ENCODE results near the gene ERC2.

ERC2 gene

DNA sequence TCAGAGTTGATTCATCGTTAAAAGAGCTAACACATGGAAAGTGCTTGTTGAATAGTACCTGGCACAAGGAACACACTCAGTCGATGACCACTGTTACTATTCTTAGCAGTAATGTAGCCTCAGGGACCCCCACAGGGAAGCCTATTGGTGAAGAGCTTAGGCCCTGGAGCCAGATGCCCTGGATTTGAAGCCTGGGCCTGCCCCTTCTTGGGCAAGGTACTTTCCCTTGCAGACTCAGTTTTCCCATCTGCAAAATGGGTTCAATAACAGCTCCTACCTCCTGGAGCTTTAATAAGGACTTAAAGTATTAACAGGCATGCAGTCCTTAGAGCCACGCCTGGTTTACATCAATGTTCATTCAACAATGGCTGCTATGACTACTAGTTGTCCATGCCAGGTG, 884.2 kb downstream of the ERC2 start:
- no peak for DNase-seq (ENCODE audit: low read depth)

- no peak for DNase-seq (ENCODE audit: low read depth)
Observed at GRCh38 chr3:55583475-55583874, 884.8 kb downstream of the ERC2 start.

GRCh38 chr3:55579496-55579895, 888.8 kb downstream of the ERC2 start:
- no peak for DNase-seq (ENCODE audit: low read depth)

- no peak for DNase-seq (ENCODE audit: low read depth)
Observed at GRCh38 chr3:55576621-55577388, 891.5 kb downstream of the ERC2 start.

DNA sequence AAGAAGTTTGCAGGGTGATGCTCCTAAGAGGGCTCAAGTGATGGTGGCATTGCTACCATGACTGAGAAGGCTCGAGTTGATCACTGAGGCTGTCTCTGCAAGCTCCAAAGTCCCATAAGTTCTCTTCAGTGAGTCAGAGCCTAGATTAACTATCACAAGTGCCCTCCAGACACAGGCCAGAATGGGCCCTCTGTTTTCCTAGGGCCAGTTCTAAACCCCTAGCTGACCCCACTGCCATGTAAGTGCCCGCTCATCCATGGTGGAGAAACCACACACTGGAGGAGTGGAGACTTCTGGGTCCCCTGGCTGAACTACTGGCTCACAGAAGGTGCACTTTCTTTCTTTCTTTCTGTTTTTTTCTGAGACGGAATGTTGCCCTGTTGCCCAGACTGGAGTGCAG, 893.6 kb downstream of the ERC2 start:
- no peak for DNase-seq (ENCODE audit: low read depth)

GRCh38 chr3:55572816-55573215, 895.5 kb downstream of the ERC2 start:
- no peak for DNase-seq (ENCODE audit: low read depth)

DNA sequence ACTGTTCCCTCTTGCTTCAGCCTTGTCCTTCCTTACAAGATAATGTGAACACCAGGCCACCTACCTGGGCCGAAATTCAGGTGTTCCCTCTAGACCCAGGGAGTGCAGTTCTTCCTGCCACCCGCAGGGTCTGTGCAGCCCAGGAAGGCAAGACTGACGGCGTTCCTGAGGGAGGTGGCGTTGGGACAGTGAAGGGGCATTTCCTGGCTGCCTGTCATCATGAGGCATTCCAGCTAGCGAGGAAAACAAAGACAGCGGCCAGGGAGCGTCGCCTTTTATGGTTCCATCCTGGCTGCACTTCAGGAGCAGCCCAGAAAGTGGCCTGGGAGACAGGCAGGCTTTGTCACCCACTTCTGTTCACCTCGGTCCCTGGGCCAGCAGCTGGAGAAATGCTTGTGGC, 896.4 kb downstream of the ERC2 start:
- no peak for DNase-seq (ENCODE audit: low read depth)

- DNase-seq (ENCODE audit: low read depth): no peak
Observed at GRCh38 chr3:55571216-55571813, 897.0 kb downstream of the ERC2 start.

DNA sequence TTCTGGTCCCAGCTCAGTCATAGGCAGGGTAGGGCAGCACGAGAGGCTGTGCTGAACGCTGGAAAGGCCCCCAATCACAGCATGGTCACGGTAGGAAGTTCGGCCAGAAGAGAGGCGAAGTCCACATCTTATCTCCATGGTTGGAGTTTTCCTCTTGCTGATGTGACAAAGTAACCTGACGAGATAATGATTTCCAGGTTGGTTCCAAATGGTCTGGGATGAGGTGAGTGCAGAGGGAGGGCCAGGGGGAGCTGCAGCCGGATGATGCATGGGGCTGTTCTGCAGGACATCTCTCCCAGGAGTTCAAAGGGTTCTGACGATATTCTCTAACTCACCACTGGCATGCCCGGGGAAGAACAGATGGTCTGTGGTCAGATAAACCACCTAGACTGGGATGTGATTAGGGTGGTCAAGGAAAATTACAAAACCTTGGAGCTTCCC, 898.0 kb downstream of the ERC2 start:
- DNase-seq (ENCODE audit: low read depth): no peak

DNA sequence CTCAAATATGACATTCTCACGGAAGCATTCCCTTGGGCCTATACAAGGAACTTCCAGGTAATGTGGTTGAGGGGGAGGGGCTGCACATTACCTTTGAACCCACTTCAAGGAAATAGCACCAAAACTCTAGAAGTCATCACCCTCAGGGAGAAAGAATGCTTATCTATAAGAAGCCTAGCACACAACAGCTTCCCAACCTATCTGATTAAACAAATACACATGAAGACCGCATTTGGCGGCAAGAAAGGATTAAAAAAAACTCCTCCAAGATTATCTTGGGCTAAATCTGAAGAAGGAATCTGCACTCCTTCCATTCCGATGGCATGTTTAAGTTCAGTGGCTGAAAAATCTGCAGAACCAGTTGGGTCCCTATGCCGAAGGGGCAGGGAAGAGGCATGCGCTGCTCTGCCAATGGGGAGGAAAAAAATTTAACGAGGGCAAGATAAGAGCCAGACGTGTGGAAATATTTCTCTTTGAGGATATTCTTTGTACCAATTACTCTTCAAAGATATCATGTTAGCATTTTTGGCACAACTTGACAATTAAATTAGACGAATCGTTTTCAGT, 899.2 kb downstream of the ERC2 start:
- DNase-seq (ENCODE audit: low read depth): no peak

- no peak for DNase-seq (ENCODE audit: low read depth)
Observed at GRCh38 chr3:55567615-55568014, 900.7 kb downstream of the ERC2 start.

DNA sequence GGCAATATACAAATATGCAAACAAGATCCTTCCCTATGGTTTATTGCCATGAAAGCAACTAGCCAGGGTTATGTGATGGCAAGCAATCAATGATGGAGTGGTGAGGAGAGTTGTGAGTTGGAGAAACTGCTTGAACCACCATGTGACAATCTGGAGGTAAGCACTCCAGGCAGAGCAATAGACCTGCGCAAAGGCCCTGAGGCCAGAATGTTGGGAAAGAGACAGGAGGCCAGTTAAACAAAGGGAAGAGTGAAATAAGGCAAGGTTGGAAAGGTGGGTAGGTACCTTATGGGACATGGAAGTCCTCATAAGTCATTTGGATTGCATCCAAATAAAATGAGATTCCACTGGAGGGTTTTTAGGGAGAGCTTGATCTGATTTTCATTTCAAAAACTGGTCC, 901.1 kb downstream of the ERC2 start:
- no peak for DNase-seq (ENCODE audit: low read depth)

- DNase-seq (ENCODE audit: low read depth): no peak
Observed at GRCh38 chr3:55565521-55565920, 902.7 kb downstream of the ERC2 start.

DNA sequence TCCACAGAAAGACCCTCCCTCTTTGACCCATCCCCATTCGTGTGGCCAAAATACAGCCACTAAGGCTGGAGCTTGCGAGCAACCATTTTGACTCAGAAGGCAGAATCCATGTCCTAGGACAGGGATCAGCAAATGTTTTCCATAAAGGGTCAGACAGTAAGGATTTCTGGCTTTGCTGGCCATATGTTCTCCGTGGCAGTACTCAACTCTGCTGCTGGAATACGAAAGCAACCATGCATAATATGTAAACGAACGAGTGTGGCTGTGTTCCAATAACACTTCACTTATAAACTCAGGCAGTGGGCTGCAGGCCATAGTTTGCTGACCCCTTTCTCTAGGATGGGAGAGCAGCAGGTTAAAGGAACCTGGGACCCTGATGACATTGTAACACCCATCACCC, 903.5 kb downstream of the ERC2 start:
- no peak for DNase-seq (ENCODE audit: low read depth)

DNA sequence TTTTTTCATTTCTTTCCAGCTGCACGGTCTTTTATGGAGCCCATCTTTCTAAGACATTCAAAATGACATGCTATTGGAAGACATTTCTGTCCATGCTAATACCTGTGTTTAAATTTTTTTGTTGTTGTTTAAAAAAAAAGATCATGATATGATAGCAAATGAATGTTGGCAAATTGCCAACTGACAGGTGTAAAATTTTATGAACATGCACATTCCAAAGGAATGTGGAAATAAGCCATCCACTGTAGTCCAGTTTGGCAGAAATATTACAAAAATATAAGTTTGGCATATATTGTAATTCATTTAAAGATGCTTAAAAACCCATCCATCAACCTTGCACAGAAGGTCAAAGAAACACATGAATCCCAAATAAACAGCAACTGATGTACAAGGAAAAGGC, 905.6 kb downstream of the ERC2 start:
- DNase-seq (ENCODE audit: low read depth): no peak

- no peak for DNase-seq (ENCODE audit: low read depth)
Observed at GRCh38 chr3:55559500-55560423, 908.5 kb downstream of the ERC2 start.

- DNase-seq (ENCODE audit: low read depth): no peak
Observed at GRCh38 chr3:55558316-55558715, 910.0 kb downstream of the ERC2 start.

DNA sequence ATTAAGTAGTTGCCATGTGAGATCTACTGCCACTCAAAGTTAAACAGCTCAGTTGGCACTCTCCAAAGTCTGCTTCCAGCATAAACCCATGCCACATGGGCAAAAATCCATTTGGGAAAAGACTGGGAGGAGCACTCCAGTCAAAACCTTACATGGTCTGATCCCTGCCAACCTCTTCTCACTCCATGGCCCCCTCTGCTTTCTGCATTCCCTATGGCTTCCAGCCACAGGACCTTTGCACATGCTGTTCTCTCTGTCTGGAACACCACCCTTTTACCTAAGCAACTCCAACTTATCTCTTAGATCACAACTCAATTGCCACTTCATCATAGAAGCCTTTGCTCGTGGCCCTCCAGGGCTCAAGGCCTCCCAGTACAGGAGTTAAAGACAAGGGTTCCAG, 910.7 kb downstream of the ERC2 start:
- DNase-seq (ENCODE audit: low read depth): no peak

DNA sequence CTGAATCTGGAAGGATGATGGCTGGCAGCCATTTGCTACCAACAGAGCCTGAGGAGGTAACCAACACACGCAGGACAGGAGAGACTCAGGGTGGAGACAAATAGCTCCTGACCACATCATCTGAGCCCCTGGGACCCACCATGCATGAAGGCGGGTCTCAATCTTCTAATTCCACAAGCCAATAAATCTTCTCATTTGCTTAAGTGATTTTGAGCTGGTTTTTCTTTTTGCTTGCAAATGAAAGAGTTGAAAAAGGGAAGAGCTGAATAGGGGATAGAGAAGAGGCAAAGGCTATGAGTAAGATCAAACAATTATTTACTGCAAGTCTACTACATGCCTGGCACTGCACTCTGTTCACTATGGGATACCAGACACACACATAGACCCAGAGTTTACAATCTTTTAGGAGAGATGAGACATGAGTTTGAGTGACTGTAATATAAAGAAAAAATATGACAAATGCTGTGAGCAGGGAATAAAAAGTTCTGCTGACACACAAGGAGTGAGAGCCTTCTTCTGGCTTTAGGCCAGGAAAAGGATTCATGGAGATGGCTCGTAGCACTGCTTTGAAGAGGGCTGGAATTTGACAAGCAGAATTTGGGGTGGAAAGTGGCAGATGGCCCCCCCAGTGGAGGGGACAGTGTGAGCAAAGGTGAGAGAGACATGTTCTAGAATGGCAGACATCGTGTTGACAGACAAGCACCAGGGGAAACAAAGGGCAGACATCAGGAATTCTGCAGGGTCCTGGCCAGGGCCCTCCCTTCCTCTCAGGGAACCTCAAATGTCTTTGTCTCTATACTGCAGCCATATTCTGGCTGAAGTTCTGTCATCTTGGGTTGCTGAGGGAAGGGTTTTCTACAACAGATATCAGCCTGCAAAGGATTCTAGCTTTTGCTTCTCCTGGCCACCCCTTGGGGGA, 911.4 kb downstream of the ERC2 start:
- DNase-seq (ENCODE audit: low read depth): no peak

- no peak for DNase-seq (ENCODE audit: low read depth)
Observed at GRCh38 chr3:55555873-55556618, 912.2 kb downstream of the ERC2 start.

All from stimulated activated CD8-positive, alpha-beta memory T cell treated with anti-CD3 and anti-CD28 coated beads, Interleukin-4, amount 100 ng/mL, for 24 hours (primary cell).